NOMO-1 treated with DMSO at 0.1 percent for 48 hours (cell line): ENCODE measurements around the gene TRPM2.
"Not testable (repeated sequence)": the region's sequence is repeated elsewhere in the genome, so short reads cannot be mapped to it uniquely, and the experiment has no call there.

ENCODE experiments used
- DNase-seq: peaks from one replicate; lab custom pipeline; 2025; ENCODE audit not compliant: unreplicated experiment; lab: John Stamatoyannopoulos, UW

Gene TRPM2

DNA sequence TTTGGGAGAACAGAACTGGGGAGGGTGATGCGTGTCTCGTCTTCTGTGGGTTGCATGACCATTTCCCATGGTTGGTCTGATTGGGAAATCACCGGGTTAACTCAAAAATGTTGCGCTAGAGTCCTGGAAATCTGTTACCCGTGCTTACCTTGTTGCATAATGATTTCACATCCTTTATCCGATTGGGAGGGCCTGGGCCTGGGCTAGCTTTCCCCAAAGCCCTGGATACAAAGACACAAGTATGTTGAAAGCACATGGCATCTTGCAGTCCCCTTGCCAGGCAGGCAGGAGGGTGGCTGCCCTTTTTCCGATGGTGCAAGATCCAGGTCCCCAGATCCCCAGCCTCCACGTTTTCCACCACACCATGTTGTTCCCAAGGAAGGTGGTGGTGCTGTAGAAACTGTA lies 582 bp downstream of the TRPM2 start:
- peak; percentile 93 for DNase-seq

- DNase-seq: peak; percentile 27
These were observed 1.7 kb downstream of the TRPM2 start for GRCh38 chr21:44354775-44355771.

DNA sequence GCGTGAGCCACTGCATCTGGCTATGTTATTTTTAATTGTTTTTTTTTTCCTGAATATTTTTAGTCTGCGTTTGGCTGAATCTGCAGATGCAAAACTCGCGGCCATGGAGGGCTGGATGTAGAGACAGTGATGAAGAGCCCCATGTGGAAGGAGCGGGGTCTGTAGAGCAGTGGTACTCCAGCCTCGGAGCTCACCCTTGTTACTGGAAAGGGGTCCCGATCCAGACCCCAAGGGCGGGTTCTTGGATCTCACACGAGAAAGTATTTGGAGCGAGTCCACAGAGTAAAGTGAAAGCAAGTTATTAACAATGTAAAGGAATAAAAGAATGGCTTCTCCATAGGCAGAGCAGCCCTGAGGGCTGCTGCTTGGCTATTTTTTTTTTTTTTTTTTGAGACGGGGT lies 2.7 kb downstream of the TRPM2 start:
- DNase-seq: no peak

- no peak for DNase-seq
These were observed 3.2 kb downstream of the TRPM2 start for GRCh38 chr21:44356636-44357035.

DNA sequence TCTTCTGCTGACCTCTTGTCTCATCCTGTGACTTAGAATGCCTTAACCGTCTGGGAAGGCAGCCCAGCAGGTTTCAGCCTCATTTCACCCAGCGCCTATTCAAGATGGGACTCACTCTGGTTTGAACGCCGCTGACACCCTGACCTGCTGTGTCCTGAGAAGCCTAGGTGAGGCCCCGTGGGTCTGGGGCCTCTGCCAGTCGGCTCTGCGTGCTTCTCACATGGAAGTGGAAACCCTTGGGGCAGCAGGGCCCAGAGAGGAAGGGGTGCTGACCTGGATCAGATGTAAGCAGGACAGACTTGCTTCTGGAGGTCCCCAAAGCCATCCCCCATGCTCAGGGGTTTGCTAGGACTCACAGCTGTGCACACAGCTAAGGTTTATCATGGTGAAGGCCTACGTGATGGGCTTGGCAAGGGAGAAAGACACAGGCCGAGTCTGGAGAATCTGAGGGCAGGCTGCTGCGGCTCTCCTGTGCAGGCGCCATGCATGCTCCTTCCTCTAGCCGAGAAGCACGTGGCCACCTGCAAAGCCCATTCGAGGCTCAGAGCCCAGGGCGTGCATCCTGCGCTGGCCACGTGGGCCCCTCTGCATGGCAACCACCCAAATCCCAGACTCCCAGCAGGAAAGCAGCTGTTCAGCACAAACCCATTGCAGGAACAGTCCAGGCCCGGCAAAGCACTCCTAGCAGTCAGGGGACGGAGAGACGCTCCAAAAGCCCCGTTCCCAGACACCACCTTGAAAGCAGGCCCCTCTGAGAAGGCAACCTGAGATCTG lies 3.8 kb downstream of the TRPM2 start:
- DNase-seq: no peak

DNA sequence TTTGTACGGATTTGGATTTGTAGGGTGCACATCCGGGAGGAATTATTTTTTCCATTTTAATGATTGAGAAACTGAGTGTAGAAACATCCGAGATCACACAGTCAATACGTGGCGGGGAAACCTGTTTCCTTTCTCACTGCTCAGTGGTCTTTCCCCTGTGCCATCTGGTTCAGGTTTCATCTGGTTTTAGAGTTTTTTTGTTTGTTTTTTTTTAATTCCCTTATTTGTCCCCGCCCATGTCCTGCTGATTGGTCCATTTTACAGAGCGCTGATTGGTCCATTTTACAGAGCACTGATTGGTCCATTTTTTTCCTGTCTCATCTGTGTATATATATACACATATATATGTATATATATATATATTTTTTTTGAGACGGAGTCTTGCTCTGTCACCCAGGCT lies 6.0 kb downstream of the TRPM2 start:
- no peak for DNase-seq

DNA sequence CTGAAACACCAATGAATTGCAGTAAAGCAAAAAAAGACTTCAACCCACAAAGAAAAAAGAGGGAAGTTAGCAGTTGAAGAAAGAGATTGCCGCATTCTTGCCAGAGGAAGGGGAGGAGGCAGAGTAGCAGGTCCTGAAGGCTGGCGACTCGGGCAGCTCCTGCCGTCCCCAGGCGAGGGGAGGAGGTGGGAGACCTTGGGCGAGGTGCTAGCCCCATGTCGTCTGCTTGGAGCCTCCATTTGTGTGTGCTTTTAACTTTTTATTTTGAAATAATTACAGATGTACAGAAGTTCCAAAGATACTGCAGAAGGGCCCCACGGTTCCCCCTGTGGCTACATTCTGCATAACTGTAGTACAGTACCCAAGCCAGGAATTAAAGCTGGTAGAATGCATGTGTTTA lies 6.7 kb downstream of the TRPM2 start:
- DNase-seq: peak; percentile 92

- not testable (repeated sequence) for DNase-seq
These were observed 8.5 kb downstream of the TRPM2 start for GRCh38 chr21:44361903-44362302.

- DNase-seq: no peak
These were observed 9.9 kb downstream of the TRPM2 start for GRCh38 chr21:44363278-44363677.

- no peak for DNase-seq
These were observed 11.0 kb downstream of the TRPM2 start for GRCh38 chr21:44364151-44365053.

DNA sequence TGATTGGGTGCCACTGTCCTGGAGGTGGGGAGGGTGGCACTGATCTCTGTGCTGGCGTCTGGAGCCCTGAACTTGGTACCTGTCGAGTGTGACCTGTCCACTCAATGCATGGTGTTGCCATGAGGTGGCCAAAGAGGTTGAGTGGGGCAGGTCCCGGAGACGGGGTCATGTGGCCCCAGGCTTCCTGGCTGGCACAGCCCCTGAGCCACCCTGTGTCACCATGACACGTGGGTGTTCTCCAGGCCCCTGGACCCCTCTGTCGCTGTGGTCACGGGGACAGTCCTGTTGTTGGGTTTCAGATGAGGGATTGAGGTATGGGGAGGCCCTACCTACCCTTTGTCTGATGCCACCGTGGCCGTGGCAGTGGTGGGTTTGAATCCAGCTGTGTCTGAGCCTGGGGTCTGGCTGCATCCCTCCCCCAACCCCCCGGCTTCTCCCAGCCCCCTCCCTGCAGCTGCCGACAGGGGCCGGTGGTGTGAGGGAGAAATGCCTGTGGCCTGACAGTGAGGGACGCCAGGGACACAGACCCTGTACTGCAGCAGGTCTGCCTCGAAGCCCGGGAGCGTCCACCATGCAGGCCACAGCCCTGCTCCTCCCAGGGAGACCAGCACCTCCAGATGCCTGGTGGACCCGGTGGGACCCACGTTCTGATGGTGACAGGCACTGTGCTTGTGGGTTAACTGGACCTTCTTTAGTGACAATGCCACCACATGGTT lies 12.0 kb downstream of the TRPM2 start:
- DNase-seq: no peak

DNA sequence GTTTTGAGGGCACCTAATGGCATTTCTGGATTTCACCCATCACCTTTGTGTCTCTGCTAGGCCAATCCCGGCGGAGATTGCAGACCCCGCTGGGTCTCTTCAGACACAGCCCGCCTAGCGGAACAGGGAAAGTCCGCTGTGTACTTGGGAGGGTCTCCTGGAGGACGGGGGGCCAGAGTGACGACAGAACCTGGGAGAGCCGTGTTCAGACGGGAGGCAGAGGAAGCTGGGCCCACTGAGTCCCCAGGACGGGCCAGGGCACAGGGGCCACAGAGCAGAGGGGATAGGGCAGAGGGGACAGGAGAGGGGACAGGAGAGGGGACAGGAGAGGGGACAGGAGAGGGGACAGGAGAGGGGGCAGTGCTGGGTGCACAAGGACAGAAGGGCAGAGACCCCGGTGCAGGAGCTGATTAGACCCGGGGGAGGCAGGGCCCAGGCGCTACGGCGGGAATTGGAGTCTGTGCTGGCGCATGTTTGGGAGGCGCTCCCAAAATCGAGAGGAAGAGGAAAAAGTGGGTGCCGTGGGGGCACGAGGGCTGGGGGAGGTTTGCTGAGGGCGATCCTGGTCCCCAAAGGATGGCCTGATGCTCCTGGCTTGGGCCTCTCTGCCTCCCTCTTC lies 12.7 kb downstream of the TRPM2 start:
- DNase-seq: no peak

DNA sequence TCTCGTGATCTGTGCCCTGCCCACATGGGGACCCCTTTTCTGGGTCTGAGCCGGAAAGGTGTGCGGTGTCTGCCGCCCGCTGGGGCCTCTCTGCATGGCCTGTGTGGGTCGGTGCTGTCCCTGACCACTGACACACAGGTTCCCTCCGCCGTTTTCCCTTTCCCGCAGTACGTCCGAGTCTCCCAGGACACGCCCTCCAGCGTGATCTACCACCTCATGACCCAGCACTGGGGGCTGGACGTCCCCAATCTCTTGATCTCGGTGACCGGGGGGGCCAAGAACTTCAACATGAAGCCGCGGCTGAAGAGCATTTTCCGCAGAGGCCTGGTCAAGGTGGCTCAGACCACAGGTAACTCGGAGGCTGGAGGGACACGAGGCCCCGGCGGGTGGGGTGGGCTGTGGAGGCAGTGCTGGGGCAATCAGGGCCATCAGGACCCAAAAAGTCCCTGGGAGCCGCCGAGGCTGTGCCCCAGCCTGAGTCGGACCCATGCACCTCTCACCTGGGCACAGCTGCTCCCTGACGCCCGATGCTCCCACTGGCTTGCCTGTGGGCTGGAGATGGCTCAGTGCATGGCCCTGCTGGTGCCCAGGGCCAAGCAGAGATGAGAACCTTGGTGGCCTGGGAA lies 13.3 kb downstream of the TRPM2 start:
- no peak for DNase-seq

DNA sequence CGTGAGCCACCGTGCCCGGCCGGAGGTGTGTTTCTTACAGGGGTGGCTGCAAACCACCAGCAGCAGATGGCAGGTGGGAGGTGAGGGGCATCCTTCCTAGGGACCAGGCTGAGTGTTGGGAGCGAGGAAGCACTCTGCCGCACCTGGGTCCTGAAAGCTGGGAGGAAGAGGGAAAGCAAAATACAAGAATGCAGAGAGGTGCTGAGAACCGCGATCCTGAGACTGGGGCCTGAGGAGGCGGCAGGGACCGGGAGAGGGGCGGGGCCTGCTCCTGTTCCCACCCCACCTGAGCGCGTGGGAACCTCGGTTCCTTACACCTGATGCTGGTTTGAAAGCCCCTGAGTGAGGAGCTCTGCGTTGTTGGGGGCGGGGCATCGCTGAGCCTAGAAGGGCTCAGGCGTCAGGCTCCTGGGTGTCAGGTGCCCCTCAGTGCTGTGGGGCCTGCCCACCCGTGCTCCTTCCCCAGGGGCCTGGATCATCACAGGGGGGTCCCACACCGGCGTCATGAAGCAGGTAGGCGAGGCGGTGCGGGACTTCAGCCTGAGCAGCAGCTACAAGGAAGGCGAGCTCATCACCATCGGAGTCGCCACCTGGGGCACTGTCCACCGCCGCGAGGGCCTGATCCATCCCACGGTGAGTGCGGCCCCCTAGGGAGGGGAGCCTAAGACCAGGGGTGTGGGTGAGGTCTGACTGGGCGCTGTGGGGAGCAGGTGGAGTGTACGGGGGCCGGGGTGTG lies 15.5 kb downstream of the TRPM2 start:
- DNase-seq: no peak

DNA sequence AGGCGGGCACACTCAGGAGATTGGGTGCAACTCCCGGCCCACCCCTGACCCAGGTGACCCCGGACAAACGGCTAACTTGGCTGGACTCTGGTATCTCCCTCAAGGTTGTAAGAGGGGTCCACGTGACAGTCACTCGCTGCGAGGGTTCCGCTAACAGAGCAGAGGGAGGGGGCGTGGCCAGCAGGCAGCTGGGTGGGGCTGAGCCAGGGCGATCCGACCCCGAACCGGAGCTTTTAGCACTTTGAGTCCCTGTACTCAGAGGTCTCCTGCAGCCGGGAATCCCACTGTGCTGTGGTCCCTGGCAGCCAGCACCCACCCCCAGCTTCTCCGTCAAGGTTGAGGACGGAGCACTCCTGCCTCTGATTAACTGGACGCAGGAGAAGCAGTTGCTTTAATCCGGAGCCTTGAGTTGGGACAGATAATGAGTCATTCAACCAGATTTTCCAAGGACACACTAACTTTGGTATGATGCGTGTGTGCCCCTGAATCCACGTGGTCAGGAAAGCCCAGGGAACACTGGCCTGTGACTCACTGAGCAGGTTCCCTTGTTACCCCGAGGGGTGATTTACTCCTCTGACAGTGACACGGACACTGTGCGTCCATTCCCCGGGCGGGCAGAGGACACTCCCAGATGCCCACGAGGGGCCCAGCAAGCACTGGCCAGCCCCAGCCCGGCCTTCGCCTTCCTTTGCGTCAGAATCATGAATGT lies 16.8 kb downstream of the TRPM2 start:
- DNase-seq: no peak

- DNase-seq: no peak
These were observed 17.5 kb downstream of the TRPM2 start for GRCh38 chr21:44370786-44371410.

DNA sequence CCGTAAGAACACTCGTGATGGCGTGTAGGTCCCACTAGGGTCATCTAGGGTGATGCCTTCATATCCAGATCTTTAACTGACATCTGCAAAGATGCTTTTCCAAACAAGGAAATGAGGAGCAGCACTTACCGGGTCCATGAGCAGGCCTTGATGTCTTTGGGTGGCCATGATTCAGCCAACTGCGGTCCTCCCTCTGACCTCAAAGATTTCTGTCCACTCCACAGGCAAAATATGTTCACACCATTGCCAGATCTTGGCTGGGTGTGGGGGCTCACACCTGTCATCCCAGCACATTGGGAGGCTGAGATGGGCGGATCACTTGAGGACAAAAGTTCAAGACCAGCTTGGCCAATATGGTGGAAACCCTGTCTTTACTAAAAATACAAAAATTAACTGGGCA lies 18.2 kb downstream of the TRPM2 start:
- DNase-seq: no peak

- no peak for DNase-seq
These were observed 19.2 kb downstream of the TRPM2 start for GRCh38 chr21:44372616-44373015.
